Naive thymus-derived CD8-positive, alpha-beta T cell (primary cell): ENCODE measurements around the gene CFI. TPM values are rescaled to one million over a fixed set of nuclear protein-coding genes. Genes with fewer than 3 reads are reported as not detected.
A peak's percentile ranks its signal among the peaks of the same experiment; 100 is the strongest.
"Not testable (repeated sequence)": the region's sequence is repeated elsewhere in the genome, so short reads cannot be mapped to it uniquely, and the experiment has no call there.

Experiments
- ATAC-seq, 2 donors: fragments of 150-1000 bp; cut with Tn5 transposase in 1 of 2; sonication (Bioruptor Pico), chemical (Tn5 transposase) in 1 of 2; 1 replicate in 1 of 2; 2 replicates in 1 of 2; pipeline ENCODE4 v1.10.0; 2021; ENCODE audit warnings: mild to moderate bottlenecking in 2 of 2, moderate library complexity in 2 of 2
- POLR2A ChIA-PET: fragments of 350-600 bp; sonication (Branson Sonifier 250); formaldehyde crosslinking; loops from one replicate; lab custom pipeline; 2021; ENCODE audit warnings: antibody characterized with exemption; lab: Charles Lee
- DNase-seq, 10 donors: peaks; one replicate each; pipeline versions ENCODE4 v3.0.0 to v3.0.0-alpha.2; 2020 to 2022
- H3K27ac Mint-ChIP-seq, 10 donors: one replicate each; pipeline ENCODE4 v1.8.0; 2020 to 2022; ENCODE audit warnings: mild to moderate bottlenecking in 10 of 10, mixed read lengths in 10 of 10, moderate library complexity in 4 of 10, inconsistent platforms in 1 of 10
- H3K27me3 Mint-ChIP-seq, 5 donors: one replicate each; pipeline ENCODE4 v1.8.0; 2021 to 2022; ENCODE audit warnings: mixed read lengths in 5 of 5
- H3K36me3 Mint-ChIP-seq, 3 donors: one replicate each; pipeline ENCODE4 v1.8.0; 2020 to 2022; ENCODE audit warnings: mixed read lengths in 3 of 3, mild to moderate bottlenecking in 2 of 3, inconsistent platforms in 1 of 3
- H3K4me1 Mint-ChIP-seq, 4 donors: one replicate each; pipeline ENCODE4 v1.8.0; 2021 to 2022; ENCODE audit warnings: mixed read lengths in 4 of 4
- H3K4me3 Mint-ChIP-seq, 10 donors: one replicate each; pipeline ENCODE4 v1.8.0; 2020 to 2022; ENCODE audit warnings: mild to moderate bottlenecking in 10 of 10, mixed read lengths in 10 of 10, moderate library complexity in 6 of 10, inconsistent platforms in 1 of 10
- H3K9me3 Mint-ChIP-seq, 9 donors: one replicate each; pipeline ENCODE4 v1.8.0; 2020 to 2022; ENCODE audit warnings: mixed read lengths in 9 of 9, mild to moderate bottlenecking in 3 of 9, inconsistent platforms in 1 of 9, moderate library complexity in 1 of 9
- polyA plus RNA-seq, 3 donors: library from polyadenylated mRNA; unstranded; fragments of 300-500 nt; fragmentation: Illumina TruSeq; gene quantifications; one replicate each; pipeline ENCODE4 v1.2.3, GENCODE V29; 2021
- total RNA-seq, 8 experiments: library from RNA in 2 of 8; stranded (reverse) in 2 of 8; gene quantifications; one replicate each; pipeline ENCODE4 v1.2.3 and lab custom pipeline; 2021 to 2026

CFI gene
- total and polyA plus RNA-seq, 5 experiments from 2014 or later: not detected

DNA sequence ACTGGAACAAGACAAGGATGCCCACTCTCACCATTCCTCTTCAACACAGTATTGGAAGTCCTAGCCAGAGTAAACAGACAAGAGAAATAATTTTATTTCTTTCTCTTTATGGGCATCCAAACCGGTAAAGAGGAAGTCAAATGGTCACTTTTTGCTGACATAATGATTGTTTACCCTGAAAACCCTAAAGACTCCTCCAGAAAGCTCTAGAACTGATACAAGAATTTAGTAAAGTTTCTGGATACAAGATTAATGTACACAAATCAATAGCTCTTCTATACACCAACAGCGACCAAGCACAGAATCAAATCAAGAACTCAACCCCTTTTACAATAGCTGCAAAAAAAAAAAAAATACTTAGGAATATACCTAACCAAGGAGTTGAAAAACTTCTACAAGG lies 19.7 kb downstream of the CFI start:
- POLR2A ChIA-PET, ATAC-seq: not testable (repeated sequence)

DNA sequence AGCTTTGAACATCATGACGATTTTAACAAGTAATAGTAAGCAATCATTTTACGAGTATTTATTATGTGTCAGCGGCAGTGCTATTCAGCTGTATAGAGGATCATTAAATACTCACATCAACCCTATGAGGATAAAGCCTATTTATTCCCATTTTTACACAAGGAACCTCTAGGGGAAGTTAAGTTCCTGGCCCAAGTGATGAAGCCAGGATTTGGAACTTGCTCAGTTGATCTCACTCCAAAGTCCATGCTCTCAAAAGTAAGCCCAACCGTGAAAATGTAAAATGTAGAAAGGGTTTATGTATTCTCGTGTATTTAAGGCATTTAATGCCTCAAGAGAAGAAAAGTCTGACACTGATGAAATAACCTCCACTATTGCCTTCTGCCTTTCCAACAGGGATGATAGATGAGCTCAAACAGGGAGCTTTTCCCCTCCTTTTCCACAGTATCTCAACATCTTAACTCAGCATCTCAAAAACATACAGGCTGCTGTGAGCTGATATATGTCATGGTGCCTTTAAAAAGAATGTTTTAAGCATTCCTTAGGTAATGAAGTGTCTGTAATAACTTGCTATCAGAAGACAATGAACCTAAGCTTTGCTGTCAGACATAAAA lies 36.9 kb downstream of the CFI start:
- DNase-seq (no peak), ATAC-seq (no peak)
- H3K36me3 Mint-ChIP-seq: no peaks in the 10 kb centered on the region
- POLR2A ChIA-PET: no interaction called here
- no peaks in the 10 kb centered on the region for H3K4me1 Mint-ChIP-seq
- no peak overlapping the region for H3K27ac Mint-ChIP-seq
- peaks cover 0 to 14% (median 10%) of the 10 kb centered on the region in 5 donors for H3K27me3 Mint-ChIP-seq
- H3K4me3 Mint-ChIP-seq: no peak overlapping the region
- peaks cover 0 to 5% (median 0%) of the 10 kb centered on the region in 9 donors for H3K9me3 Mint-ChIP-seq

More for the DNA sequence above, 19.7 kb downstream of the CFI start:
- H3K27me3 Mint-ChIP-seq, H3K36me3 Mint-ChIP-seq, DNase-seq, H3K27ac Mint-ChIP-seq, H3K4me1 Mint-ChIP-seq, H3K9me3 Mint-ChIP-seq, H3K4me3 Mint-ChIP-seq: not testable (repeated sequence)

DNA sequence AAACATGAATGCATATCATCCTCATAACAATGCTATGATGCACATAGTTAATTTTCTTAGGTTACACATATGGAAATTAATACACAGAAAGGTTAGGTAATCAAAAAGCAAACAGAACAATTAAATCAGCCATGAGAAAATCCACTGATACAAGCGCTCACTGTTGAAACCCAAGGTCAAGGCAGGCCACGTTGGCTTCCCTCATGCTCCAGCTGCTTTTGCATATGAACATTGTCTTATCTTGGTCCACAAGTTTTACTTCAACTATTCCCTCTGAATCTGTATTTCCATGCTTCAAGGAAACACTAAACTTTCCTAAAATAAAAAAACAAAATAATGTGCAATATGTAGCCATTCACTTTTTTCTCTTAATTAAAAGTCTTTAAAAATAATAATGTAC lies 37.4 kb downstream of the CFI start:
- Mint-ChIP-seq H3K27me3 (peaks cover 0 to 11% (median 9%) of the 10 kb centered on the region in 5 donors), H3K27ac (no peak overlapping the region), H3K9me3 (peaks cover 0 to 5% (median 0%) of the 10 kb centered on the region in 9 donors), H3K4me1 (no peaks in the 10 kb centered on the region), H3K36me3 (no peaks in the 10 kb centered on the region), H3K4me3 (no peak overlapping the region)
- no peak for ATAC-seq
- DNase-seq: no peak
- POLR2A ChIA-PET: no interaction called here

DNA sequence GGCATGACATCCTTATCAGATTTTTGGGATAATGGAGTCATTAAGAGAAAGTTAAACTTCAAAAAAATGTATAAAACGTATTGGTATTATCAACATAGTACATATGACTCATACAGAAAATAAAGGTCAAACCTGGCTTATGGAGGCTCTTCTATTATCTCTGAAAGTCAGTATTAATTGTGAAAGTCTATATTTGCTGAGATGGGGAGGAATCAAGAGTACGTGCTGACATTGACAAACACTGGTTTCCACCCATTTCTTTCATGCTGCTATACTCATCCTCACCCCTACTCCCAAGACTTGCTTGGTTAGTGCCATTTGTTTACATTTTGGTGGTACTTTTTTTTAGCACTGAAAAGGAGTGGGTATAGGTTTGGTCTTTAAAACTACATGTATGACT lies 41.1 kb downstream of the CFI start:
- peak overlapping the region in 1 of 10 donors; percentile 49 for H3K27ac Mint-ChIP-seq
- no peaks in the 10 kb centered on the region for H3K4me1 Mint-ChIP-seq
- H3K36me3 Mint-ChIP-seq: no peaks in the 10 kb centered on the region
- ATAC-seq (no peak), DNase-seq (no peak)
- POLR2A ChIA-PET: no interaction called here
- no peak overlapping the region for H3K4me3 Mint-ChIP-seq
- peaks cover 0 to 11% (median 5%) of the 10 kb centered on the region in 5 donors for H3K27me3 Mint-ChIP-seq
- H3K9me3 Mint-ChIP-seq: no peaks in the 10 kb centered on the region

DNA sequence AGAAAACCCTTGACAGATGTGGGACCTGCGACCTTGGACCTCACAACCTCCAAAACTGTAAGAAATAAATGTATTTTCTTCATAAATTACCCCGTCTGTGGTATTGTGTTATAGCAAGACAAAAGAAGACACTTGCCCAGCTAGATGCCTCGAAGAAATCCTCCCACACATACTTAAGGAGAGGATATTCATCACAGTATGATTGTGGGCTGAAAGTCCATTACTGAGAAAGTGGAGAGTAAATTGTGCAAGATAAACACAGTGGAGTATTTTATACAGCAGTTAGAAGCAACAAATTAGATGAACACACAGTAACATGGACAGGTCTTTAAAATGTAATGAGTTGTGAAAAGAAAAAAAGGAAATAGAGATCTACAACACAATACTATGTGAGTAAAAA lies 46.1 kb downstream of the CFI start:
- POLR2A ChIA-PET: interaction anchor here (1.2 kb wide), 1 partner anchor 196 kb away, joined by 3 read pairs; the partner anchor contains the start of gene MCUB
- Mint-ChIP-seq H3K36me3 (no peaks in the 10 kb centered on the region), H3K4me1 (no peaks in the 10 kb centered on the region), H3K27me3 (peaks cover 0 to 5% (median 2%) of the 10 kb centered on the region in 5 donors), H3K27ac (no peak overlapping the region), H3K4me3 (no peak overlapping the region), H3K9me3 (no peaks in the 10 kb centered on the region)
- ATAC-seq: no peak
- DNase-seq: no peak

DNA sequence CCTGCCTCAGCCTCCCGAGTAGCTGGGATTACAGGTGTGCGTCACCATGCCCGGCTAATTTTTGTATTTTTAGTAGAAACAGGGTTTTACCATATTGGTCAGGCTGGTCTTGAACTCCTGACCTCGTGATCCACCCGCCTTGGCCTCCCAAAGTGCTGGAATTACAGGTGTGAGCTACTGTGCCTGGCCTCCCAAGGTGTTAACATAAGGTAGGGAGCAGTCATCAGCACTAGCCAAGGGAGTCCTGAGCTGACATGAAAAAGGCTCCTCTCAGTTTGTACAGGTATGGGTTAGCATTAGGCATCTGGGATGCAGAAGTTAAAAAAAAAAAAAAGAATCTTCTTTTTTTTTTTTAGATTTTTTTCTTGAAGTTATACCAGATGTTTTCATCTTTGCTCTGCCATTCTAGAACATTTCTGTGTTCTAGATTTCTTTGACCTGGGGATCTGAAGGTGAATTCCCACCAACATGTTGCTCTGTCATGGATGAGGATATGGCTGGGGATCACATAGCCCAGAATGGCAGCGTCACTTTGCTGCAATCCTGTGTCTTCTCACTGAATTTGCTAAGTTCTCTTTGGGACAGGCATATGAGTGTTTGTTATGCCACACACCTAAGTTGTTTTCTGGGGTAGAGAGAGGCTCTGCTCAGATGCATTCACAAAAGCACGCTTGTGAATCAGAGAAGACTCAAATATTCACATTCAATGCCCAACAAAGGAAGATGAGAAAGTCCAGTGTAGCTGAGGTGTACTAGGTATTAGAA lies 47.5 kb downstream of the CFI start:
- Mint-ChIP-seq H3K36me3 (no peaks in the 10 kb centered on the region), H3K4me1 (no peaks in the 10 kb centered on the region), H3K9me3 (no peaks in the 10 kb centered on the region), H3K4me3 (peak overlapping the region in 1 of 10 donors; percentile 32), H3K27ac (peak overlapping the region in 1 of 10 donors; percentile 63), H3K27me3 (peaks cover 0 to 5% (median 0%) of the 10 kb centered on the region in 5 donors)
- DNase-seq: peak in 2 of 10 donors; percentile 45 to 56
- POLR2A ChIA-PET: interaction anchor here (1.2 kb wide), 1 partner anchor 194 kb away, joined by 3 read pairs; the partner anchor contains the start of gene MCUB
- ATAC-seq: peak; percentile 80 to 81

DNA sequence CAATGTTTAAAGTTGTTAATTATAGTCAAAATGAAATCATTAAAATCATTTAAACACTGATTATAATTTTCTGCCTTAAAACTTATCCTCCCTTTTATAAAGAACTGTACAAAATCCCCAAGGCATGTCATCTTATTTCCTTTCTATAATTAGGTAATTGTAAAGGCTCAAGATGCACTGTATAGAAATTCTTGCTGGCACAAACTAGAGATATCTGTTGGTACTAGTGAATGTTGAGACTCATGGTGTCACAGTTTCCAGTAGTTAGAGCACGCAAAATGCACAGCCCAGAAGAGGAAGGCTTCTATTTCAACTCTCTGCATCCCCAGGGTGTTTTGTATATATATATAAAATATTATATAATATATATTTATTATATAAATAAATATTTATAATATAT lies 49.3 kb downstream of the CFI start:
- ATAC-seq (no peak), DNase-seq (peak in 1 of 10 donors; percentile 15)
- H3K9me3 Mint-ChIP-seq: no peaks in the 10 kb centered on the region
- H3K27me3 Mint-ChIP-seq: peaks cover 0 to 5% (median 0%) of the 10 kb centered on the region in 5 donors
- POLR2A ChIA-PET: interaction anchor here (1.1 to 1.3 kb wide), 2 partner anchors 22 to 192 kb away, joined by 3 to 4 read pairs; partner anchors contain the start of gene MCUB
- H3K4me3 Mint-ChIP-seq: no peak overlapping the region
- no peaks in the 10 kb centered on the region for H3K36me3 Mint-ChIP-seq
- H3K4me1 Mint-ChIP-seq: peaks cover 0 to 1% (median 0%) of the 10 kb centered on the region in 4 donors
- no peak overlapping the region for H3K27ac Mint-ChIP-seq

DNA sequence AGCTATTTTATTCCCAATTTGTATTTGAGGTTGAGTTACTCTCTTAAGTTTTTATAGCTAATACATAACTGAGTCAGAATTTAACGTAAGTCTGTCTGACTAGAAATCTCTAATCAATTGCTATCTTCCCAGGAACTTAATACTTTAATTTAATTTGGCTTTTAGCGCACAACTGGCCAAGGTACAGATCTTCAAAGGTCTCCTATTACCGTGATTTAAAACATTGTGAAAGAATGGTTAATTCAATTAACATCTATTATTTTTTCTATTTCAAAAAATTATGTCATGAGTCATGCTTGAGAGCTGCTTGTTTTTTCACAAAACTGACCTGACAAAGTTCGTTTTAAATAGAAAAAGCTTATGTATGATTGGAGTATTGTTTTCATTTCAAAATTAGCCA lies 49.9 kb downstream of the CFI start:
- no peaks in the 10 kb centered on the region for H3K36me3 Mint-ChIP-seq
- H3K27ac Mint-ChIP-seq: no peak overlapping the region
- H3K4me1 Mint-ChIP-seq: peaks cover 0 to 1% (median 0%) of the 10 kb centered on the region in 4 donors
- ATAC-seq (no peak), DNase-seq (no peak)
- H3K27me3 Mint-ChIP-seq: peaks cover 0 to 5% (median 0%) of the 10 kb centered on the region in 5 donors
- no peak overlapping the region for H3K4me3 Mint-ChIP-seq
- POLR2A ChIA-PET: interaction anchor here (0.6 to 1.3 kb wide), 3 partner anchors 21 to 317 kb away, joined by 3 to 4 read pairs (median 3); partner anchors contain the start of gene MCUB
- no peaks in the 10 kb centered on the region for H3K9me3 Mint-ChIP-seq

DNA sequence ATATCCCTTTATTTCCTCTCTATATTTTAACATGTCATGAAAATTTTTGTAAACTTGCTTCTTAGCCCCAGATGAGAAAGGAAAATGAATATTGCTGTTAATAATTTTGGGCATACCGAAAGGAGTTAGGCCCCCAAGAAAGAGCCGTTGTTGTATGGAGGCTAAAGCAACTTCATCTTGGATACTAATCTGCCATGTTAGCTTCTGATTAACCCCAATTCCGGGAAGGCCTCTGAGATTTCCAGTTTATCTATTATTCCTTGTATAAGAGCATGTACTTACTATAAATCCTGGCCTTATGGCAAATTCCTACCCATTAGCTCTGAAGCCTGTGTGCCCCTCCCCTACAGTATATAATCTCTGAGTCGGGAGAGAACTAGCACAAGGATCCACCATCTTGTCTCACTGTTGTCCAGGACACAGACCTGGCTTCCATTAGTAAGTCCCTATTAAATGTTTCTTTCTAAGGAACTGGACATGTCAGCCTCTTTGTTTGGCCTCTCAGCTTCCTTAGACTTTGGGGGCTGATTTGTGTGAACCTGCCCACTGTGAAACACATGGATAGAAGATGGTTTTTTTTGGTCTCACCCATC lies 51.1 kb downstream of the CFI start:
- POLR2A ChIA-PET: no interaction called here
- no peak for ATAC-seq
- H3K4me1 Mint-ChIP-seq: peaks cover 0 to 1% (median 0%) of the 10 kb centered on the region in 4 donors
- H3K4me3 Mint-ChIP-seq: no peak overlapping the region
- no peak overlapping the region for H3K27ac Mint-ChIP-seq
- no peaks in the 10 kb centered on the region for H3K36me3 Mint-ChIP-seq
- no peak for DNase-seq
- peaks cover 0 to under 1% (median 0%) of the 10 kb centered on the region in 5 donors for H3K27me3 Mint-ChIP-seq
- H3K9me3 Mint-ChIP-seq: no peaks in the 10 kb centered on the region

DNA sequence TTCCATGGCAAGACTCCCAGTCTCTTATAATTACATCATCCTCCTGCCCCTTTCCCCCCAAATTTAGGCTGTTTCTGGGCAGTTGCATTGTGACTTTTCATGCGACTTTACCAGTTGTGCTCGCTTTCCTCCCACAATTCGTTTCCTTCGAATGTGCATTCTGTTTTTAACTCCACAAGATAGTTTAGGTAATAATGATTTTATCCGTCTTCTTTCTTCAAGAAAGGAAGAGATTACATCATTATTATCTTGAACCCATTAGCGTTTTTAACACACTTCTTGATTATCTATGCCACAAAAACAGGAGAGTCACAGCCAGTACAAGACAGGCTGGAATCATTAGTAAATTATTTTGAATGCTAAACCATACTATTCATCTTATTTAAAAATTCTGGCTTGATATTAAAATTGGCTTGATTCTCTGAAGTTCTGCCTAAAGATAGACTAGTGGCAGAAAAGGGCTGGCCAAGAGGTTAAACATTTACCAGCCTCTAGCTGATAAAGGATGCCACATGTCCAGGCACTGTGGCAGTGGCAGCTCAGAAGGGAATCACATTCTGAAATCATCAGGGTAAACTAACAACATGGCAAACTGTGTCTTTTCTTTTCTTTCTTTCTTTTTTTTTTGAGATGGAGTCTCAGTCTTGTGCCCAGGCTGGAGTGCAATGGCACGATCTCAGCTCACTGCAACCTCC lies 52.3 kb downstream of the CFI start:
- Mint-ChIP-seq H3K9me3 (no peaks in the 10 kb centered on the region), H3K4me3 (no peak overlapping the region), H3K4me1 (peaks cover 0 to 1% (median 0%) of the 10 kb centered on the region in 4 donors), H3K27me3 (peaks cover 0 to 1% (median 0%) of the 10 kb centered on the region in 5 donors), H3K27ac (no peak overlapping the region), H3K36me3 (no peaks in the 10 kb centered on the region)
- DNase-seq (no peak), ATAC-seq (no peak)
- POLR2A ChIA-PET: interaction anchor here (1.1 kb wide), 1 partner anchor 19 kb away, joined by 3 read pairs; no protein-coding TSS in a partner anchor

DNA sequence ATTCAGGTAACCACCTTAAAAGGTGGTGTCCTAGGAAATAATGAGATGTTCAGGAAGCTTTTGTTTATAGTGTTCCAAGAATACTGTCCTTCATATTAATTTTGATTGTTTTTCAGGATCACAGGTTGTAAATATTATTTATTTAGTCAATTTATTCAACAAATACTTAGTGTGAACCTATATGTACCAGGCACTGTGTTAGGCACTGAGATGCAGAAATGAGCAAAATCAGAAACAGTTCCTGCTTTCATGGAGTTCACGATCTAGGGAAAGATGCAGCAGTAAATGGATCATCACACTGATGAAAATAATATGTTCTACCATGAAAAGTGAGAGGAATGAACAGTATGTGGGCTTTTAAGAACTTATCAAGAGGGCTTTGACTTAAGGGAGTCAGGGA lies 53.7 kb downstream of the CFI start:
- H3K27me3 Mint-ChIP-seq: peaks cover 0 to 3% (median 0%) of the 10 kb centered on the region in 5 donors
- POLR2A ChIA-PET: interaction anchor here (0.6 kb wide), 1 partner anchor 209 kb away, joined by 3 read pairs; no protein-coding TSS in a partner anchor
- H3K36me3 Mint-ChIP-seq: no peaks in the 10 kb centered on the region
- H3K4me1 Mint-ChIP-seq: peaks cover 0 to 1% (median 0%) of the 10 kb centered on the region in 4 donors
- no peak overlapping the region for H3K27ac Mint-ChIP-seq
- H3K4me3 Mint-ChIP-seq: no peak overlapping the region
- DNase-seq (no peak), ATAC-seq (no peak)
- H3K9me3 Mint-ChIP-seq: no peaks in the 10 kb centered on the region

DNA sequence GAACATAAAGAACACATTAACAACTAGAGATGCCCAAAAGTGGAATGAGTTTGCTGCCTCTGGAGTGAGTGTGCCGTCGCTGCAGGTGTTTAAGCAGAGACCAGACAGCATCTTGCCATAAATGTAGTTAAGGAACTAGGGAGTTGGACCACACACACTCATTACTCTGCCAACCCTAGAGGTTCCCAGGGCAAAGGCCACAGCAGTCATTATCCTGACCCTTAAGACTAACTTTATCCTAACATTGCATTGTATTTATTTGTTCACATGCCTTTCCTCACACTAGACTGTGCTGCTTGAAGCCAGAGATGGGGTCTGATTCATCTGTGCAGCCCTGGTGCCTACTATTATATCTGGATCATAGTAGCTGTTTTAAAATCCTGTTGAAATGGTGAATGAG lies 55.1 kb downstream of the CFI start:
- ATAC-seq (no peak), DNase-seq (no peak)
- H3K27ac Mint-ChIP-seq: no peak overlapping the region
- no peak overlapping the region for H3K4me3 Mint-ChIP-seq
- H3K27me3 Mint-ChIP-seq: peaks cover 0 to 3% (median 0%) of the 10 kb centered on the region in 5 donors
- POLR2A ChIA-PET: interaction anchor here (0.7 kb wide), 1 partner anchor 988 kb away, joined by 3 read pairs; no protein-coding TSS in a partner anchor
- peaks cover 0 to 1% (median 0%) of the 10 kb centered on the region in 4 donors for H3K4me1 Mint-ChIP-seq
- no peaks in the 10 kb centered on the region for H3K9me3 Mint-ChIP-seq
- no peaks in the 10 kb centered on the region for H3K36me3 Mint-ChIP-seq
